Measurements from ENCODE around the gene KIAA0513.
"Not testable (repeated sequence)": the region's sequence is repeated elsewhere in the genome, so short reads cannot be mapped to it uniquely, and the experiment has no call there.

Gene KIAA0513

GRCh38 chr16:85028685-85029407, 1.3 kb downstream of the KIAA0513 start:
- no peaks in the 10 kb centered on the region for H3K9me3 ChIP-seq (ENCODE audit: severe bottlenecking)
- no peaks in the 10 kb centered on the region for H3K27me3 ChIP-seq (ENCODE audit: insufficient read depth, low read depth, severe bottlenecking)
- H3K4me3 ChIP-seq (ENCODE audit: low read depth, low read length), result no peak overlapping the region
- DNase-seq, result no peak
- H3K36me3 ChIP-seq, result no peaks in the 10 kb centered on the region
- no peak overlapping the region for H3K27ac ChIP-seq
- TF ChIP-seq CTCF (IDR thresholded peaks at IDR 0.05; ENCODE audit: low read depth, low read length), result no peak

GRCh38 chr16:85029408-85029784, 1.8 kb downstream of the KIAA0513 start:
- Histone ChIP-seq H3K27me3 (ENCODE audit: insufficient read depth, low read depth, severe bottlenecking) (no peaks in the 10 kb centered on the region), H3K4me3 (ENCODE audit: low read depth, low read length) (no peak overlapping the region), H3K9me3 (ENCODE audit: severe bottlenecking) (no peaks in the 10 kb centered on the region), H3K36me3 (no peaks in the 10 kb centered on the region), H3K27ac (no peak overlapping the region)
- TF ChIP-seq CTCF (IDR thresholded peaks at IDR 0.05; ENCODE audit: low read depth, low read length), result no peak
- DNase-seq, result no peak

- H3K27ac ChIP-seq, result no peak overlapping the region
- H3K4me3 ChIP-seq (ENCODE audit: low read depth, low read length), result no peak overlapping the region
- no peaks in the 10 kb centered on the region for H3K36me3 ChIP-seq
- no peak for DNase-seq
- no peaks in the 10 kb centered on the region for H3K9me3 ChIP-seq (ENCODE audit: severe bottlenecking)
- no peak for TF ChIP-seq CTCF (IDR thresholded peaks at IDR 0.05; ENCODE audit: low read depth, low read length)
- H3K27me3 ChIP-seq (ENCODE audit: insufficient read depth, low read depth, severe bottlenecking), result no peaks in the 10 kb centered on the region
These were observed 2.4 kb downstream of the KIAA0513 start for GRCh38 chr16:85029981-85030401.

- Histone ChIP-seq H3K4me3 (ENCODE audit: low read depth, low read length) (no peak overlapping the region), H3K27ac (no peak overlapping the region), H3K9me3 (ENCODE audit: severe bottlenecking) (no peaks in the 10 kb centered on the region), H3K36me3 (no peaks in the 10 kb centered on the region), H3K27me3 (ENCODE audit: insufficient read depth, low read depth, severe bottlenecking) (no peaks in the 10 kb centered on the region)
- no peak for TF ChIP-seq CTCF (IDR thresholded peaks at IDR 0.05; ENCODE audit: low read depth, low read length)
- no peak for DNase-seq
These were observed 3.9 kb downstream of the KIAA0513 start for GRCh38 chr16:85031451-85031850.

- H3K9me3 ChIP-seq (ENCODE audit: severe bottlenecking); H3K27ac ChIP-seq; DNase-seq; H3K27me3 ChIP-seq (ENCODE audit: insufficient read depth, low read depth, severe bottlenecking); H3K4me3 ChIP-seq (ENCODE audit: low read depth, low read length); H3K36me3 ChIP-seq: not testable (repeated sequence)
These were observed 4.6 kb downstream of the KIAA0513 start for GRCh38 chr16:85032187-85032586.

GRCh38 chr16:85033171-85033570, 5.6 kb downstream of the KIAA0513 start:
- Histone ChIP-seq H3K27me3 (ENCODE audit: insufficient read depth, low read depth, severe bottlenecking) (no peaks in the 10 kb centered on the region), H3K4me3 (ENCODE audit: low read depth, low read length) (no peak overlapping the region), H3K9me3 (ENCODE audit: severe bottlenecking) (no peaks in the 10 kb centered on the region), H3K27ac (no peak overlapping the region), H3K36me3 (no peaks in the 10 kb centered on the region)
- TF ChIP-seq CTCF (IDR thresholded peaks at IDR 0.05; ENCODE audit: low read depth, low read length), result no peak
- DNase-seq, result no peak

All from WERI-Rb-1 (cell line).